WTC11 (cell line): ENCODE measurements around the gene AHNAK2.

Source experiments
- CTCF ChIP-seq: fragments of 200-600 bp; IDR thresholded peaks from 2 replicates; pipeline ENCODE4 v1.8.0; 2022; ENCODE audit warnings: antibody characterized with exemption
- FOXK1 ChIP-seq: sonication (generic); formaldehyde crosslinking; IDR thresholded peaks from 2 replicates; pipeline ENCODE4 v1.8.0; 2022; ENCODE audit warnings: mild to moderate bottlenecking, moderate library complexity, missing genetic modification reagents
- NFE2L1 ChIP-seq: sonication (generic); formaldehyde crosslinking; IDR thresholded peaks from 2 replicates; pipeline ENCODE4 v1.8.1; 2023; ENCODE audit warnings: missing genetic modification reagents
- TF ChIP-seq, protein P1 (sequence below): sonication (generic); formaldehyde crosslinking; IDR thresholded peaks from 2 replicates; pipeline ENCODE4 v1.8.0; 2022; ENCODE audit warnings: mild to moderate bottlenecking, missing genetic modification reagents

GRCh38 chr14:104899781-104900180, 78.4 kb downstream of the AHNAK2 start:
- TF ChIP-seq FOXK1 (CRISPR knock-in tag) = no peak
- no peak for TF ChIP-seq CTCF
- TF ChIP-seq, protein P1, sequence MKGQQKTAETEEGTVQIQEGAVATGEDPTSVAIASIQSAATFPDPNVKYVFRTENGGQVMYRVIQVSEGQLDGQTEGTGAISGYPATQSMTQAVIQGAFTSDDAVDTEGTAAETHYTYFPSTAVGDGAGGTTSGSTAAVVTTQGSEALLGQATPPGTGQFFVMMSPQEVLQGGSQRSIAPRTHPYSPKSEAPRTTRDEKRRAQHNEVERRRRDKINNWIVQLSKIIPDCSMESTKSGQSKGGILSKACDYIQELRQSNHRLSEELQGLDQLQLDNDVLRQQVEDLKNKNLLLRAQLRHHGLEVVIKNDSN (CRISPR knock-in tag) = no peak
- no peak for TF ChIP-seq NFE2L1
